ENCODE results near the gene TMEM201. TPM values are rescaled to one million over a fixed set of nuclear protein-coding genes. Genes with fewer than 3 reads are reported as not detected.

TMEM201 gene
- total and polyA plus RNA-seq, 4 donors = 4.5 to 10.8 (median 5.8) TPM

GRCh38 chr1:9596415-9597123 lies 7.9 kb downstream of the TMEM201 start:
- Histone ChIP-seq H3K4me1 (ENCODE audit: control insufficient read depth in 5 of 5, insufficient read depth in 5 of 5, low read length in 5 of 5) (peaks cover 17 to 48% (median 25%) of the 10 kb centered on the region in 5 donors), H3K9ac (ENCODE audit: insufficient read depth in 1 of 2, low read length in 2 of 2) (no peak overlapping the region), H3K27me3 (ENCODE audit: control insufficient read depth in 3 of 3, insufficient read depth in 3 of 3, low read length in 2 of 3) (no peaks in the 10 kb centered on the region), H3K9me3 (ENCODE audit: control insufficient read depth in 4 of 4, insufficient read depth in 3 of 4, low read length in 3 of 4) (no peaks in the 10 kb centered on the region), H3K36me3 (ENCODE audit: control insufficient read depth in 4 of 4, insufficient read depth in 4 of 4, low read length in 4 of 4) (peaks cover 5 to 26% (median 17%) of the 10 kb centered on the region in 4 donors), H3K27ac (ENCODE audit: low read depth in 1 of 2, low read length in 1 of 2) (no peak overlapping the region), H3K4me3 (no peak overlapping the region)
- WGBS, 2 donors = 78 to 83% methylated on average over 27 of the region's 27 CpGs
- ATAC-seq (ENCODE audit: insufficient read depth, low FRiP score) (no peak), DNase-seq (peak; percentile 69 to 83 (median 79))
- TF ChIP-seq CTCF (IDR thresholded peaks at IDR 0.05; ENCODE audit: control extremely low read depth, extremely low read depth) = no peak

- TF ChIP-seq CTCF (IDR thresholded peaks at IDR 0.05; ENCODE audit: control extremely low read depth, extremely low read depth) = no peak
- 88 to 89% methylated on average over 14 of the region's 14 CpGs for WGBS, 2 donors
Measured at GRCh38 chr1:9597361-9598315, 8.9 kb downstream of the TMEM201 start.

GRCh38 chr1:9598316-9598700 lies 9.6 kb downstream of the TMEM201 start:
- ATAC-seq (ENCODE audit: insufficient read depth, low FRiP score) (no peak), DNase-seq (no peak)
- Histone ChIP-seq H3K27ac (ENCODE audit: low read depth in 1 of 2, low read length in 1 of 2) (no peak overlapping the region), H3K4me3 (no peak overlapping the region), H3K9me3 (ENCODE audit: control insufficient read depth in 4 of 4, insufficient read depth in 3 of 4, low read length in 3 of 4) (no peaks in the 10 kb centered on the region), H3K36me3 (ENCODE audit: control insufficient read depth in 4 of 4, insufficient read depth in 4 of 4, low read length in 4 of 4) (peaks cover 5 to 41% (median 23%) of the 10 kb centered on the region in 4 donors), H3K27me3 (ENCODE audit: control insufficient read depth in 3 of 3, insufficient read depth in 3 of 3, low read length in 2 of 3) (no peaks in the 10 kb centered on the region), H3K9ac (ENCODE audit: insufficient read depth in 1 of 2, low read length in 2 of 2) (no peak overlapping the region), H3K4me1 (ENCODE audit: control insufficient read depth in 5 of 5, insufficient read depth in 5 of 5, low read length in 5 of 5) (peaks cover 8 to 35% (median 18%) of the 10 kb centered on the region in 5 donors)
- WGBS, 2 donors = 90 to 93% methylated on average over 18 of the region's 18 CpGs
- TF ChIP-seq CTCF (IDR thresholded peaks at IDR 0.05; ENCODE audit: control extremely low read depth, extremely low read depth) = no peak

More at GRCh38 chr1:9597361-9598315, 8.9 kb downstream of the TMEM201 start:
- no peak for ATAC-seq (ENCODE audit: insufficient read depth, low FRiP score)
- no peaks in the 10 kb centered on the region for H3K9me3 ChIP-seq (ENCODE audit: control insufficient read depth in 4 of 4, insufficient read depth in 3 of 4, low read length in 3 of 4)
- no peak overlapping the region for H3K27ac ChIP-seq (ENCODE audit: low read depth in 1 of 2, low read length in 1 of 2)
- H3K9ac ChIP-seq (ENCODE audit: insufficient read depth in 1 of 2, low read length in 2 of 2) = no peak overlapping the region
- peaks cover 5 to 35% (median 20%) of the 10 kb centered on the region in 4 donors for H3K36me3 ChIP-seq (ENCODE audit: control insufficient read depth in 4 of 4, insufficient read depth in 4 of 4, low read length in 4 of 4)
- H3K27me3 ChIP-seq (ENCODE audit: control insufficient read depth in 3 of 3, insufficient read depth in 3 of 3, low read length in 2 of 3) = no peaks in the 10 kb centered on the region
- no peak overlapping the region for H3K4me3 ChIP-seq
- DNase-seq = no peak
- H3K4me1 ChIP-seq (ENCODE audit: control insufficient read depth in 5 of 5, insufficient read depth in 5 of 5, low read length in 5 of 5) = peaks cover 14 to 42% (median 25%) of the 10 kb centered on the region in 5 donors
